GM23248 (cell line): ENCODE results near the gene SHROOM3.

Source experiments
- EZH2 ChIP-seq: fragments of 200-600 bp; sonication (generic); IDR thresholded peaks from 2 replicates; pipeline ENCODE4 v1.6.1; 2018; ENCODE audit warnings: antibody characterized with exemption, mild to moderate bottlenecking; ENCODE audit not compliant: insufficient read depth, poor library complexity, severe bottlenecking
- EZH2phosphoT487 ChIP-seq: fragments of 200-600 bp; sonication (generic); IDR thresholded peaks from 2 replicates; pipeline ENCODE4 v1.6.1; 2018; ENCODE audit warnings: antibody characterized with exemption, moderate library complexity, mild to moderate bottlenecking, low read depth; ENCODE audit not compliant: insufficient read depth

DNA sequence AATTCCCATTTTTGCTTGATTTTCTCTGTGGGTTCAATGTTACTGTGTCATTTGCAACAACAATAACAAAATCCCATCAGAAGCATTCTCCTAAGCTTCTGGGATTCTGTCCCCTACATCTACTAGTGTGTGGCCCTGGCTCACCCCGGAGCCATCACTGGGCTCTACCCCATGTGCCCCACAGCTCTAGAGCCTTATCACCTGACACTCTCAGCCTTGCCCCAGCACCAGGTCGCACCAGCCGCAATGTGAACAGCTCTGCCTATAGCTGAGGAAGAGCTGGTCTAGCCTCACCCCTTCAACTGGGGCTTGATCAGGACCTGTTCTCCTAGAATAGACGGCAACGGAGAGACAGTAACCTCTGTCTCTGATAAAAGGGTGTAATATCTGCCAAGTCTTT lies 161.7 kb downstream of the SHROOM3 start:
- TF ChIP-seq EZH2phosphoT487 (no peak), EZH2 (no peak)
